HEK293 (cell line): ENCODE results near the gene DHRS13.

Experiments
- CTCF ChIA-PET: fragments of 350-600 bp; formaldehyde crosslinking; extraction: SDS; loops from one replicate; lab custom pipeline; 2021; ENCODE audit warnings: antibody characterized with exemption; lab: Yijun Ruan, JAX
- POLR2A ChIA-PET: fragments of 300-600 bp; formaldehyde crosslinking; extraction: SDS; loops from one replicate; lab custom pipeline; 2020; ENCODE audit warnings: antibody characterized with exemption, inconsistent platforms; lab: Yijun Ruan, JAX
- H3K27ac ChIP-seq: fragments of 200-500 bp; sonication (Bioruptor generic); 2 replicates; pipeline ENCODE4 v1.5.1; 2014; ENCODE audit warnings: low read depth, low read length, control low read depth, inconsistent platforms; ENCODE audit errors: extremely low read depth
- H3K36me3 ChIP-seq, 2 experiments: fragments of 200-500 bp in 1 of 2; sonication (Bioruptor generic) in 1 of 2; 1 replicate in 1 of 2; 2 replicates in 1 of 2; pipeline ENCODE4 v1.5.1; 2014 to 2017; ENCODE audit warnings: inconsistent platforms in 2 of 2, low read length in 2 of 2; ENCODE audit not compliant: control insufficient read depth in 2 of 2, insufficient read depth in 1 of 2
- H3K4me1 ChIP-seq: fragments of 200-500 bp; sonication (Bioruptor generic); 2 replicates; pipeline ENCODE4 v1.5.1; 2014; ENCODE audit warnings: mild to moderate bottlenecking, low read length, inconsistent platforms; ENCODE audit not compliant: control insufficient read depth, insufficient read depth
- H3K4me3 ChIP-seq: 2 replicates; pipeline ENCODE4 v1.5.1; 2011; ENCODE audit warnings: low read depth, mild to moderate bottlenecking, control low read depth, low read length, moderate library complexity
- H3K9me3 ChIP-seq: fragments of 200-500 bp; sonication (Bioruptor generic); 2 replicates; pipeline ENCODE4 v1.5.1; 2014; ENCODE audit warnings: low read depth, low read length, inconsistent platforms; ENCODE audit not compliant: control insufficient read depth, insufficient read depth
- ZBTB21 ChIP-seq: fragments of 450-650 bp; formaldehyde crosslinking; IDR thresholded peaks from 2 replicates; pipeline ENCODE4 v1.5.1; 2017; ENCODE audit warnings: missing biosample characterization, missing genetic modification characterization
- ZNF175 ChIP-seq: fragments of 450-650 bp; formaldehyde crosslinking; IDR thresholded peaks from 2 replicates; pipeline ENCODE4 v1.5.1; 2016; ENCODE audit warnings: missing biosample characterization, missing genetic modification characterization
- ZNF664 ChIP-seq: fragments of 450-650 bp; formaldehyde crosslinking; IDR thresholded peaks from 2 replicates; pipeline ENCODE4 v1.5.1; 2016; ENCODE audit warnings: missing biosample characterization, missing genetic modification characterization
- TF ChIP-seq, protein P1 (sequence below): fragments of 450-650 bp; formaldehyde crosslinking; IDR thresholded peaks from 2 replicates; pipeline ENCODE4 v1.5.1; 2016; ENCODE audit warnings: missing biosample characterization, missing genetic modification characterization
- TF ChIP-seq, protein P2 (sequence below): fragments of 450-650 bp; formaldehyde crosslinking; IDR thresholded peaks from 2 replicates; pipeline ENCODE4 v1.5.1; 2016; ENCODE audit warnings: missing biosample characterization, missing genetic modification characterization
- TF ChIP-seq, protein P3 (sequence below): fragments of 450-650 bp; formaldehyde crosslinking; IDR thresholded peaks from 2 replicates; pipeline ENCODE4 v1.5.1; 2016; ENCODE audit warnings: missing biosample characterization, missing genetic modification characterization
- TF ChIP-seq, protein P4 (sequence below): fragments of 450-650 bp; formaldehyde crosslinking; IDR thresholded peaks from 2 replicates; pipeline ENCODE4 v1.5.1; 2016; ENCODE audit warnings: missing biosample characterization, missing genetic modification characterization
- TF ChIP-seq, protein P5 (sequence below): fragments of 450-650 bp; formaldehyde crosslinking; IDR thresholded peaks from 2 replicates; pipeline ENCODE4 v1.5.1; 2016; ENCODE audit warnings: missing biosample characterization, missing genetic modification characterization
- TF ChIP-seq, protein P6 (sequence below): fragments of 450-650 bp; formaldehyde crosslinking; IDR thresholded peaks from 2 replicates; pipeline ENCODE4 v1.5.1; 2016; ENCODE audit warnings: missing biosample characterization, missing genetic modification characterization
- TF ChIP-seq, protein P7 (sequence below): fragments of 450-650 bp; formaldehyde crosslinking; IDR thresholded peaks from 2 replicates; pipeline ENCODE4 v1.5.1; 2016; ENCODE audit warnings: missing biosample characterization, missing genetic modification characterization
- TF ChIP-seq, protein P8 (sequence below): fragments of 450-650 bp; formaldehyde crosslinking; IDR thresholded peaks from 2 replicates; pipeline ENCODE4 v1.5.1; 2016; ENCODE audit warnings: missing biosample characterization, missing genetic modification characterization

Gene DHRS13

DNA sequence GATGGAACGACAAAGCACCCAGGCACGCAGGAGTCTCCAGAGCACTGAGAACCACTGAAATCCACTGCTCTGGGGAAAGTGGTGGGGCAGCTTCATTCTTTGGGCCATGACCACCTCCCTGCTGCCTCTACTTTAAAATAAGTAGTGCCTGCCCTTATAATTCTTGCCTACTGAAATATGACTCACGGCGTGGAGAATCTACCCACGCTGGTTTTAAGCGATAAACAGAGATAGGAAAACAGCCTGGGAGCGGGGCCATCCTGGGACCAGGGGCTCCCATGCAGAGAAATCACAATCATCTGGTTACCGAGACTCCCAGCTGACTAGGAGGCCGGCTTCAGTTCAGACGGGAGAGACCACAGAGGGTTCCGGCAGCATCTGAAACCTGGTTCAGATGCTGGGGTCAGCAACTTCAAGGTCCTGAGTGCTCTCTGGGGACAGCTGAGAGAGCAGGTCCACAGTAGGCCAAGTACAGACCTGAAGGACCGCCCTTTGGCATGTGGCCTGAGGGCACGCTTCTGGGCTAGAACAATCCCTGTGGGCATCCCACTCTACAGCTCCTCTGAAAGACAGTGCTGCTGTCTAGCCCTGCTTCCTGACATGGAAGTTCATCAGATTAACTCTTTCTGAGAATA is 8.6 kb upstream of the DHRS13 start (continued):
- TF ChIP-seq, protein P1, sequence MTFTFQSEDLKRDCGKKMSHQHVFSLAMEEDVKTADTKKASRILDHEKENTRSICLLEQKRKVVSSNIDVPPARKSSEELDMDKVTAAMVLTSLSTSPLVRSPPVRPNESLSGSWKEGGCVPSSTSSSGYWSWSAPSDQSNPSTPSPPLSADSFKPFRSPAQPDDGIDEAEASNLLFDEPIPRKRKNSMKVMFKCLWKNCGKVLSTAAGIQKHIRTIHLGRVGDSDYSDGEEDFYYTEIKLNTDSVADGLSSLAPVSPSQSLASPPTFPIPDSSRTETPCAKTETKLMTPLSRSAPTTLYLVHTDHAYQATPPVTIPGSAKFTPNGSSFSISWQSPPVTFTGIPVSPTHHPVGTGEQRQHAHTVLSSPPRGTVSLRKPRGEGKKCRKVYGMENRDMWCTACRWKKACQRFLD (tag by site-specific recombination) = no peak
- TF ChIP-seq, protein P2, sequence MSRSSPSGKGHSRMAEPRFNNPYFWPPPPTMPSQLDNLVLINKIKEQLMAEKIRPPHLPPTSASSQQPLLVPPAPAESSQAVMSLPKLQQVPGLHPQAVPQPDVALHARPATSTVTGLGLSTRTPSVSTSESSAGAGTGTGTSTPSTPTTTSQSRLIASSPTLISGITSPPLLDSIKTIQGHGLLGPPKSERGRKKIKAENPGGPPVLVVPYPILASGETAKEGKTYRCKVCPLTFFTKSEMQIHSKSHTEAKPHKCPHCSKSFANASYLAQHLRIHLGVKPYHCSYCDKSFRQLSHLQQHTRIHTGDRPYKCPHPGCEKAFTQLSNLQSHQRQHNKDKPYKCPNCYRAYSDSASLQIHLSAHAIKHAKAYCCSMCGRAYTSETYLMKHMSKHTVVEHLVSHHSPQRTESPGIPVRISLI (tag by site-specific recombination) = no peak
- TF ChIP-seq, protein P3, sequence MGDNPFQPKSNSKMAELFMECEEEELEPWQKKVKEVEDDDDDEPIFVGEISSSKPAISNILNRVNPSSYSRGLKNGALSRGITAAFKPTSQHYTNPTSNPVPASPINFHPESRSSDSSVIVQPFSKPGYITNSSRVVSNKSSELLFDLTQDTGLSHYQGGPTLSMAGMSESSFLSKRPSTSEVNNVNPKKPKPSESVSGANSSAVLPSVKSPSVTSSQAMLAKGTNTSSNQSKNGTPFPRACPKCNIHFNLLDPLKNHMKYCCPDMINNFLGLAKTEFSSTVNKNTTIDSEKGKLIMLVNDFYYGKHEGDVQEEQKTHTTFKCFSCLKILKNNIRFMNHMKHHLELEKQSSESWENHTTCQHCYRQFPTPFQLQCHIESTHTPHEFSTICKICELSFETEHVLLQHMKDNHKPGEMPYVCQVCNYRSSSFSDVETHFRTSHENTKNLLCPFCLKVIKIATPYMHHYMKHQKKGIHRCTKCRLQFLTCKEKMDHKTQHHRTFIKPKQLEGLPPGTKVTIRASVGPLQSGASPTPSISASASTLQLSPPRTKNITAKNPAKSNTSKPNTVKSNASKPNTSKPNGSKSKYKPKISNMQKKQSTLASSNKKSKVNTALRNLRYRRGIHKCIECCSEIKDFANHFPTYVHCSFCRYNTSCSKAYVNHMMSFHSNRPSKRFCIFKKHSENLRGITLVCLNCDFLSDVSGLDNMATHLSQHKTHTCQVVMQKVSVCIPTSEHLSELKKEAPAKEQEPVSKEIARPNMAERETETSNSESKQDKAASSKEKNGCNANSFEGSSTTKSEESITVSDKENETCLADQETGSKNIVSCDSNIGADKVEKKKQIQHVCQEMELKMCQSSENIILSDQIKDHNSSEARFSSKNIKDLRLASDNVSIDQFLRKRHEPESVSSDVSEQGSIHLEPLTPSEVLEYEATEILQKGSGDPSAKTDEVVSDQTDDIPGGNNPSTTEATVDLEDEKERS (tag by site-specific recombination) = no peak
- TF ChIP-seq ZNF664 (tag by site-specific recombination) = no peak
- TF ChIP-seq, protein P4, sequence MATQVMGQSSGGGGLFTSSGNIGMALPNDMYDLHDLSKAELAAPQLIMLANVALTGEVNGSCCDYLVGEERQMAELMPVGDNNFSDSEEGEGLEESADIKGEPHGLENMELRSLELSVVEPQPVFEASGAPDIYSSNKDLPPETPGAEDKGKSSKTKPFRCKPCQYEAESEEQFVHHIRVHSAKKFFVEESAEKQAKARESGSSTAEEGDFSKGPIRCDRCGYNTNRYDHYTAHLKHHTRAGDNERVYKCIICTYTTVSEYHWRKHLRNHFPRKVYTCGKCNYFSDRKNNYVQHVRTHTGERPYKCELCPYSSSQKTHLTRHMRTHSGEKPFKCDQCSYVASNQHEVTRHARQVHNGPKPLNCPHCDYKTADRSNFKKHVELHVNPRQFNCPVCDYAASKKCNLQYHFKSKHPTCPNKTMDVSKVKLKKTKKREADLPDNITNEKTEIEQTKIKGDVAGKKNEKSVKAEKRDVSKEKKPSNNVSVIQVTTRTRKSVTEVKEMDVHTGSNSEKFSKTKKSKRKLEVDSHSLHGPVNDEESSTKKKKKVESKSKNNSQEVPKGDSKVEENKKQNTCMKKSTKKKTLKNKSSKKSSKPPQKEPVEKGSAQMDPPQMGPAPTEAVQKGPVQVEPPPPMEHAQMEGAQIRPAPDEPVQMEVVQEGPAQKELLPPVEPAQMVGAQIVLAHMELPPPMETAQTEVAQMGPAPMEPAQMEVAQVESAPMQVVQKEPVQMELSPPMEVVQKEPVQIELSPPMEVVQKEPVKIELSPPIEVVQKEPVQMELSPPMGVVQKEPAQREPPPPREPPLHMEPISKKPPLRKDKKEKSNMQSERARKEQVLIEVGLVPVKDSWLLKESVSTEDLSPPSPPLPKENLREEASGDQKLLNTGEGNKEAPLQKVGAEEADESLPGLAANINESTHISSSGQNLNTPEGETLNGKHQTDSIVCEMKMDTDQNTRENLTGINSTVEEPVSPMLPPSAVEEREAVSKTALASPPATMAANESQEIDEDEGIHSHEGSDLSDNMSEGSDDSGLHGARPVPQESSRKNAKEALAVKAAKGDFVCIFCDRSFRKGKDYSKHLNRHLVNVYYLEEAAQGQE (tag by site-specific recombination) = no peak

DNA sequence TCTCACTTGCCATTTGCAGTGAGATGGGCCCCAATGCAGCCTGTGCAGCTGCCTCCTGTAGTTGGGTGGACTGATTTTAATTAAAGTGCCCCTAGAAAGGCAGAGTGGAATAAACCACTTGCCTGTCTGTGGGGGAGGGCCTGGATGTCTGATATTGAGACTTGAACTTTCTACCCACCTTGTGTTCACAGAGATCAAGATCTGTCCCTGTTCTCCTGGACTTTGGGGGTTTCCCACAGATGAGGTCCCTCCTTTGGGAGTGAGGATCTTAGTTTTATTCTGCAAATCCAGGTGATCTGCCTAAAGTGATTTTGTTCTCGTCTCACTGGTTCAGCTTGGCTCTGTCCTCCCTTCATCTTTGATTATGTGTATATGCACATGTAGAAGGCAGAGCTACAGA is 7.7 kb upstream of the DHRS13 start:
- CTCF ChIA-PET = interaction anchor here (0.6 to 4.5 kb wide), 14 partner anchors 8 to 401 kb away, joined by 3 to 22 read pairs (median 4); partner anchors contain the start of genes DHRS13, FLOT2 and NEK8
- Histone ChIP-seq H3K27ac (no peak overlapping the region), H3K9me3 (no peaks in the 10 kb centered on the region), H3K4me3 (no peak overlapping the region), H3K36me3 (peaks cover 66 to 97% of the 10 kb centered on the region in 2 experiments), H3K4me1 (no peaks in the 10 kb centered on the region)
- POLR2A ChIA-PET = interaction anchor here (1.5 kb wide), 1 partner anchor 184 kb away, joined by 4 read pairs; no protein-coding TSS in a partner anchor
- TF ChIP-seq, protein P5, sequence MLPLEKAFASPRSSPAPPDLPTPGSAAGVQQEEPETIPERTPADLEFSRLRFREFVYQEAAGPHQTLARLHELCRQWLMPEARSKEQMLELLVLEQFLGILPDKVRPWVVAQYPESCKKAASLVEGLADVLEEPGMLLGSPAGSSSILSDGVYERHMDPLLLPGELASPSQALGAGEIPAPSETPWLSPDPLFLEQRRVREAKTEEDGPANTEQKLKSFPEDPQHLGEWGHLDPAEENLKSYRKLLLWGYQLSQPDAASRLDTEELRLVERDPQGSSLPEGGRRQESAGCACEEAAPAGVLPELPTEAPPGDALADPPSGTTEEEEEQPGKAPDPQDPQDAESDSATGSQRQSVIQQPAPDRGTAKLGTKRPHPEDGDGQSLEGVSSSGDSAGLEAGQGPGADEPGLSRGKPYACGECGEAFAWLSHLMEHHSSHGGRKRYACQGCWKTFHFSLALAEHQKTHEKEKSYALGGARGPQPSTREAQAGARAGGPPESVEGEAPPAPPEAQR = no peak
- TF ChIP-seq ZNF175 (tag by site-specific recombination) (no peak), ZBTB21 (tag by site-specific recombination) (no peak)
- TF ChIP-seq, protein P6, sequence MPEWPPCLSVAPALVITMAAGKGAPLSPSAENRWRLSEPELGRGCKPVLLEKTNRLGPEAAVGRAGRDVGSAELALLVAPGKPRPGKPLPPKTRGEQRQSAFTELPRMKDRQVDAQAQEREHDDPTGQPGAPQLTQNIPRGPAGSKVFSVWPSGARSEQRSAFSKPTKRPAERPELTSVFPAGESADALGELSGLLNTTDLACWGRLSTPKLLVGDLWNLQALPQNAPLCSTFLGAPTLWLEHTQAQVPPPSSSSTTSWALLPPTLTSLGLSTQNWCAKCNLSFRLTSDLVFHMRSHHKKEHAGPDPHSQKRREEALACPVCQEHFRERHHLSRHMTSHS = no peak
- TF ChIP-seq, protein P7, sequence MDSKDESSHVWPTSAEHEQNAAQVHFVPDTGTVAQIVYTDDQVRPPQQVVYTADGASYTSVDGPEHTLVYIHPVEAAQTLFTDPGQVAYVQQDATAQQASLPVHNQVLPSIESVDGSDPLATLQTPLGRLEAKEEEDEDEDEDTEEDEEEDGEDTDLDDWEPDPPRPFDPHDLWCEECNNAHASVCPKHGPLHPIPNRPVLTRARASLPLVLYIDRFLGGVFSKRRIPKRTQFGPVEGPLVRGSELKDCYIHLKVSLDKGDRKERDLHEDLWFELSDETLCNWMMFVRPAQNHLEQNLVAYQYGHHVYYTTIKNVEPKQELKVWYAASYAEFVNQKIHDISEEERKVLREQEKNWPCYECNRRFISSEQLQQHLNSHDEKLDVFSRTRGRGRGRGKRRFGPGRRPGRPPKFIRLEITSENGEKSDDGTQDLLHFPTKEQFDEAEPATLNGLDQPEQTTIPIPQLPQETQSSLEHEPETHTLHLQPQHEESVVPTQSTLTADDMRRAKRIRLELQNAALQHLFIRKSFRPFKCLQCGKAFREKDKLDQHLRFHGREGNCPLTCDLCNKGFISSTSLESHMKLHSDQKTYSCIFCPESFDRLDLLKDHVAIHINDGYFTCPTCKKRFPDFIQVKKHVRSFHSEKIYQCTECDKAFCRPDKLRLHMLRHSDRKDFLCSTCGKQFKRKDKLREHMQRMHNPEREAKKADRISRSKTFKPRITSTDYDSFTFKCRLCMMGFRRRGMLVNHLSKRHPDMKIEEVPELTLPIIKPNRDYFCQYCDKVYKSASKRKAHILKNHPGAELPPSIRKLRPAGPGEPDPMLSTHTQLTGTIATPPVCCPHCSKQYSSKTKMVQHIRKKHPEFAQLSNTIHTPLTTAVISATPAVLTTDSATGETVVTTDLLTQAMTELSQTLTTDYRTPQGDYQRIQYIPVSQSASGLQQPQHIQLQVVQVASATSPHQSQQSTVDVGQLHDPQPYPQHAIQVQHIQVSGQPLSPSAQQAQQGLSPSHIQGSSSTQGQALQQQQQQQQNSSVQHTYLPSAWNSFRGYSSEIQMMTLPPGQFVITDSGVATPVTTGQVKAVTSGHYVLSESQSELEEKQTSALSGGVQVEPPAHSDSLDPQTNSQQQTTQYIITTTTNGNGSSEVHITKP (tag by site-specific recombination) = peak; percentile 87
- TF ChIP-seq, protein P8, sequence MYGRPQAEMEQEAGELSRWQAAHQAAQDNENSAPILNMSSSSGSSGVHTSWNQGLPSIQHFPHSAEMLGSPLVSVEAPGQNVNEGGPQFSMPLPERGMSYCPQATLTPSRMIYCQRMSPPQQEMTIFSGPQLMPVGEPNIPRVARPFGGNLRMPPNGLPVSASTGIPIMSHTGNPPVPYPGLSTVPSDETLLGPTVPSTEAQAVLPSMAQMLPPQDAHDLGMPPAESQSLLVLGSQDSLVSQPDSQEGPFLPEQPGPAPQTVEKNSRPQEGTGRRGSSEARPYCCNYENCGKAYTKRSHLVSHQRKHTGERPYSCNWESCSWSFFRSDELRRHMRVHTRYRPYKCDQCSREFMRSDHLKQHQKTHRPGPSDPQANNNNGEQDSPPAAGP (tag by site-specific recombination) = no peak
